IPS-18c (cell line): Measurements from ENCODE around the gene BRD3.

Experiments used
- H3K4me3 ChIP-seq: 2 replicates; pipeline ENCODE4 v1.7.0; 2013; ENCODE audit warnings: low read depth, mild to moderate bottlenecking, low read length, moderate library complexity; ENCODE audit not compliant: insufficient read depth
- H3K9me3 ChIP-seq: one replicate; pipeline ENCODE4 v1.6.1; 2013; ENCODE audit warnings: mild to moderate bottlenecking, low read length, moderate library complexity; ENCODE audit not compliant: control insufficient read depth, insufficient read depth

The BRD3 gene

GRCh38 chr9:134010310-134011173 is 57.3 kb downstream of the BRD3 start:
- peaks cover 12% of the 10 kb centered on the region for H3K9me3 ChIP-seq
- H3K4me3 ChIP-seq, result peak overlapping the region; percentile 15; the same call in 1 of the 2 replicates

DNA sequence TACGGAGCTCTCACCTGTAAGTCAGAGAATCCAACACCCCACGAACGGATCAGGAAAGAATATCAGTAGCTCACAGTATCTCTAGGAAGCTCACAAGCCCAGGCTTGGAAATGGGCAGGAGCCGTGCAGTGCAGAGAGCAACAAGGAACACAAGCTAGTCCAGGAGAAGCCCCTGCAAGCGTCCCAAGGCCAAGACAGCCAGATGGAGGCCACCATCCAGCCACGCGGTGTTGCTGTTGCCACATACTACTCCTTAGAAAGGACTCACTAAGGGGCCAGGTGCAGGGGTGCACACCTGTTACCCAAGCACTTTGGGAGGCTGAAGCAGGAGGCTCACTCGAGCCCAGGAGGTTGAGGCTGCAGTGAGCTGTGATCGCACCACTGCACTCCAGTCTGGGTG is 60.3 kb downstream of the BRD3 start:
- H3K9me3 ChIP-seq, result peaks cover 12% of the 10 kb centered on the region
- H3K4me3 ChIP-seq, result no peak overlapping the region

DNA sequence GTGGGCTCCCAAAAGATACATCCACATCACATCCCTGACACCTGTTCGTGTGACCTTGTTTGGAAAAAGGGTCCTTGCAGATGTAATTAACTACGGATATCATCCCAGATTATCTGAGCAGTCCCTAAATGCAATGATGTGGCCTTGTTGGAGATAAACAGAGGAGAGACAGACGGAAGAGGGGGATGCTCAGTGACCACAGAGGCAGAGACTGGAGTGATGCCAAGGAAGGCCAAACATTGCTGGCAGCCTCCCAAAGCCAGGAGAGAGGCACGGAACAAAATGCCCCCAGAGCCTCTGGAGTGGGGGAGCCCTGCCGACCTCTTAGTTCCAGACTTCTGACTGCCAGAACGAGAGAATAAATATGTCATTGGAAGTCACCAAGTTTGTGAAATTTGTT is 60.7 kb downstream of the BRD3 start:
- Histone ChIP-seq H3K9me3 (peaks cover 10% of the 10 kb centered on the region), H3K4me3 (no peak overlapping the region)

DNA sequence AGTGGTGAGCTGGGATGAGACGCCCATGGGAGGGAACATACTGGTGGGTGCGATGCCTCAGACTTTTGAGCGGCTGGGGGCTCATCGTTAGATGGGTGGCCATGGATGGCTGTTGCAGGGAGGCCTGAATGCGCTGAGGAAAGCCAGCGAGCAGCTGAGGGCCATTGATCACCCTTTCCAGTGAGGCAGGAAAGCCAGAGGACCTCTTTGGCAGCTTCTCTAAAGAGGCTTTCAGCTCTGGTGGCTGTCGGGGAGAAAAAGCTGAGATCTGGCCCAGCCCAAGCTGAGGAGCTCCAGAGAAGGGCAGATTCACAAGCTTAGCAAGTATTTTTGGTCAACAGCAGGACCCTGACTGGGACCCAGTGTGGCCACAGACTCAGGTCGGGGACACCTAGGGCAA is 62.4 kb downstream of the BRD3 start:
- Histone ChIP-seq H3K4me3 (no peak overlapping the region), H3K9me3 (no peaks in the 10 kb centered on the region)

DNA sequence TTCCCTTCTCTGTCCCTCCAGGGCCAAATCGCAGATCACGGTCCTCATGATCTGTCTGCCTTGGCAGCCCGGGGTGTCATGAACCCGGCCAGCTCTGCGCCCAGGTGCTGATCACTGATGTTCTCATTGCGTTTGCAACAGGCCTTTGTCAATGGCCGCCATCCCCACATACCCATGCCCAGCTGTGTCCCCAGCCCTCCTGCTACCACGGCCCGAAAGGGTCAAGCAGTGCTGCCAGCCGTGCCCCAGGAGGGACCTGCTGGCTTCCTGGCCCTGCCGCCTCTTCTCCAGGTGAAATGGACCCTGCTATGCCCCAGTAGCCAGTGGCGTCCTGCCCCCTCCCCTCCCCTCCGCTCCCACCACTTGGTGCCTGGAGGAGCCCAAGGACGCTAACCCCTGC is 62.9 kb downstream of the BRD3 start:
- H3K4me3 ChIP-seq, result no peak overlapping the region
- no peaks in the 10 kb centered on the region for H3K9me3 ChIP-seq

- H3K4me3 ChIP-seq, result no peak overlapping the region
These were observed 63.5 kb downstream of the BRD3 start for GRCh38 chr9:134004131-134004873.

DNA sequence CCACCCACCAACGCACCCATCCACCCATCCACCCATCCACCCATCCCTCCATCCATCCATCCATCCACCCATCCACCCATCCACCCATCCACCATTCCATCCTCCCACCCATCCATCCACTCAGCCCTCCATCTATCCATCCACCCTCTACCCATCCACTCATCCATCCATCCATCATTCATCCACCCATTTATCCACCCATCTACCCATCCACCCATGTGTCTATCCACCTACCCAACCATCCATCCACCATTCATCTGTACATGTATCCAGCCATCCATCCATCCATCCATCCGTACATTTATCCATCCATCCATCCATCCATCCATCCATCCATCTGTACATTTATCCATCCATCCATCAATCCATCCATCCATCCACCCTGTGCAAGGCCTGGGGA is 64.6 kb downstream of the BRD3 start:
- no peak overlapping the region for H3K4me3 ChIP-seq
- no peaks in the 10 kb centered on the region for H3K9me3 ChIP-seq

More at GRCh38 chr9:134004131-134004873, 63.5 kb downstream of the BRD3 start:
- no peaks in the 10 kb centered on the region for H3K9me3 ChIP-seq

- H3K9me3 ChIP-seq, result no peaks in the 10 kb centered on the region
These were observed 65.0 kb downstream of the BRD3 start for GRCh38 chr9:134002796-134003195.

GRCh38 chr9:133999851-134000265 is 68.0 kb downstream of the BRD3 start:
- H3K9me3 ChIP-seq, result no peaks in the 10 kb centered on the region
- no peak overlapping the region for H3K4me3 ChIP-seq

More at GRCh38 chr9:134002796-134003195, 65.0 kb downstream of the BRD3 start:
- no peak overlapping the region for H3K4me3 ChIP-seq

- no peaks in the 10 kb centered on the region for H3K9me3 ChIP-seq
- H3K4me3 ChIP-seq, result no peak overlapping the region
These were observed 68.8 kb downstream of the BRD3 start for GRCh38 chr9:133998915-133999595.

DNA sequence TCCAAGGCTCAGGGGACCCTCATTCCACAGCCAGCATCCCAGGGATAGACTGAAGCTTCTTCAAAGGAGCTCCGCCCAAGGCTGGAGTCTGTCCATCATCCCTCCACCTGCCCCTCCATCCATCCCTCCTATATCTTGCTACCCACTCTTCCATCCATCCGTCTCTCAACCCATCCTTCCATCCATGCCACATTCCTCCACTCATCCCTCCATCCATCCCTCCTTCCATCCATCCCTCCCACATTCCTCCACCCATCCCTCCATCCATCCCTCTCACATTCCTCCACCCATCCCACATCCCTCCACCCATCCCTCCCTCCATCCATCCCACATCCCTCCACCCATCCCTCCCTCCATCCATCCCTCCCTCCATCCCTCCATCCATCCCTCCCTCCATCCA is 70.2 kb downstream of the BRD3 start:
- Histone ChIP-seq H3K9me3 (peaks cover 2% of the 10 kb centered on the region), H3K4me3 (no peak overlapping the region)

DNA sequence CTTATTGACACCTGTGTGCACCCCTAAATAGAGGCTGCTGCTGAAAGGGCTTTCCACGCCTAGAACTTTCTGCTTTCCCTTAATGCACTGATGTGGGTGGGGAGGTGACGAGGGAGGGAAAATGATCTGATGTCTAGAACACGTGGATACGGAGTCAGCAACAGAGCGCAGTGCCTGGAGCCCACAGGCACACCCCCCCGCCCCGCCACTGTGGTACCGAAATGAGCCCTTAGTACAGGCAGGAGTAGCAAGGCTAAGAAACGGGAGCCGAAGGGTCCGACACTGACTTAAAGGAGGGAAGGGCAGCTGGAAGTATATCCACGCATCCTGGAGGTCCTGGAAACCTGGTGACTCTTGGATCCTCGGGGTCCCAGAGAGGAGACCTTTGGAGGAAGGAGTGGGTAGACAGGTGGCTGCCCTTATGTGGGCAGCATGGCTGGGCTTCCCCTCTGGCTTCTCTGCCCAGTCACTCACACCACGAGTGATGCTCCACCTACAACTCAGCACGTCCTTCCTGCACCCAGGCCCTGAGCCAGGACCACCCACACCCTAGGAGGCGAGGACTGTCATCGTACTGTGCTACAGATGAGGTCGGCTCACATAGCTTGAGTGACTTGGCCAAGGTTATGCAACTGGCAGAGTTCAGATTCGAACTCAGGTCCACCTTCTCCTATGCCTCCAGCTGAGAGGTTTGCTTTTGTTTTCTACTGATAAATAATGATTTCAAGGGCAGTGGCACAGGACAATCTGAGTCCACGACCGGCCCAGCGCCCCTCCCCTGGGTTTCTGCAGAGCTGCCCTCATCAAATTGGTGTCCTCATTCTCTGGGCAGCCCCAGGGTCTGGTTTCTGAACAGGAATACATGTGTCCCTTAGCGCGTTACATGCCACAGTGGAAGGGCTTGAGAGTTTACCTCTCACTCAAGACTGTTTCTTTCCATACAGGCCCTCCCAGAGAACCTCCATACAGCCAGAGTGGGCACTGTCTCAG is 71.0 kb downstream of the BRD3 start:
- peaks cover 2% of the 10 kb centered on the region for H3K9me3 ChIP-seq

DNA sequence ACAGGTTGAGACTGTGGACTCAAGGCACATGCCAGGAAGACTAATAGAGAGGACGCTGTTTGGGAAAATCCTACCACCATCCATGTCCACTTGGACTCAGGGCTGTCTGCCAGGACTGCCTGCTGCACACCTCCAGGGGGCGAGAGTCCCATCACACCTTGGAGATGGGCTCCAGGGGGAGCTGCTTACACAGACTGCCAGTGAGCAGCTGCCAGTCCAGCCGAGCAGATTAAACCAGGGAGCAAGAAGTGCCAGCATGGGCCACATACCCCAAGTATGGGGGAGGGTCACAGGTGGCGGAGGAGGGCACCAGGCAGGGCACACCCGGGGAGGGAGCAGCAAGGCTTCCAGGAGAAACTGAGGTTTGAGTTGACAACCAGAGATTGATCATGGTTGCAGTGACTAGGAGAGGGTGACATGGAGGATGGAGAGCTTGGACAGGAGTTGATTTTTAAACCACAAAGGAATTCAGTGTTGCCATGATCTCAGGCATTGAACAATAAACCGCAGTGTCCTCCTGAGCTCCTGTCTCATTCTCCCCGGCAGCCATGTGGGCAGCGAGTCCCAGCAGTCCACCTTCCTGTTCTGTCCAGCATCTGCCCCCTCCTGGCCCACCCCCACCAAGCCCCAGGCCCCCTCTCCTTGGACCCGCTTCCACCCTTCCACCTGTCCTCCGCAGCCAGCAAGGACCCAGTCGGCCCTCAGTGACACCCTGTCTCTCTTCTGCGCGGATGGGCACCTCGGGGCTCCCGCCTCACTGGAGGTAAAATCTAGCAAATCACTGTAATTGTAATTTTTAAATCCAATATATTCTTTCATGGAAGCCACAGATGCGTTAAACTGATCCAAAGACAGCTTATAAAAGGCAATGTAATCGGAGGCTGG is 72.6 kb downstream of the BRD3 start:
- Histone ChIP-seq H3K4me3 (no peak overlapping the region), H3K9me3 (peaks cover 2% of the 10 kb centered on the region)

More for the DNA sequence above, 71.0 kb downstream of the BRD3 start:
- no peak overlapping the region for H3K4me3 ChIP-seq

DNA sequence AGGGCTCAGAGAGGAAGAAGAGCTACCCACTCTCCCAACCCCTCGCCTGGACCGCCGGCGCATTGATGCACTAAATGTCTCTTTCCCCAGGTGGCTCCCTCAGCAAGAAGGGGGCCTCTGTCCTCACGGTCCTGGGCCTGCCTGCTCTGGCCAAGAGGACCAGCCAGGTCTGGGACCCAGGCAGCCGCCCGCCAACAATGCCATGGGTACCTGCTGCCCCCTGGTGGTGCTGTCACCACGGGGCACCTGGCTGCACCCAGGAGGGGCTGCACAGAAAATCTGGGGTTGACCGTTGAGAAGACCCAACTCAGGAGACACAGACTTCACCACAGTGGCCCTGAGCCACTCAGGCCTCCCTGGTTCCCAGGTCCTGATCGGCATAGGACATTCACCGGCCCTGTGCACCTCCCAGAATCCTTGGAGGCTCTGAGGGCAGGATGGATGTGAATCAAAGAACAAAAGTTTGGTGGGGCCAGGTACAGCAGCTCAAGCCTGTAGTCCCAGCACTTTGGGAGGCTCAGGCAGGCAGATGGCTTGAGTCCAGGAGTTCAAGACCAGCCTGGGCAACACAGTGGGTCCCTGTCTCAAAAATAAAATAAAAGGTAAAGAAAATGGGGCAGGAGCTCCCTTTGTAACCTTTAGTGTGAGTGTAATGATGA is 73.3 kb downstream of the BRD3 start:
- peaks cover 2% of the 10 kb centered on the region for H3K9me3 ChIP-seq
- no peak overlapping the region for H3K4me3 ChIP-seq

DNA sequence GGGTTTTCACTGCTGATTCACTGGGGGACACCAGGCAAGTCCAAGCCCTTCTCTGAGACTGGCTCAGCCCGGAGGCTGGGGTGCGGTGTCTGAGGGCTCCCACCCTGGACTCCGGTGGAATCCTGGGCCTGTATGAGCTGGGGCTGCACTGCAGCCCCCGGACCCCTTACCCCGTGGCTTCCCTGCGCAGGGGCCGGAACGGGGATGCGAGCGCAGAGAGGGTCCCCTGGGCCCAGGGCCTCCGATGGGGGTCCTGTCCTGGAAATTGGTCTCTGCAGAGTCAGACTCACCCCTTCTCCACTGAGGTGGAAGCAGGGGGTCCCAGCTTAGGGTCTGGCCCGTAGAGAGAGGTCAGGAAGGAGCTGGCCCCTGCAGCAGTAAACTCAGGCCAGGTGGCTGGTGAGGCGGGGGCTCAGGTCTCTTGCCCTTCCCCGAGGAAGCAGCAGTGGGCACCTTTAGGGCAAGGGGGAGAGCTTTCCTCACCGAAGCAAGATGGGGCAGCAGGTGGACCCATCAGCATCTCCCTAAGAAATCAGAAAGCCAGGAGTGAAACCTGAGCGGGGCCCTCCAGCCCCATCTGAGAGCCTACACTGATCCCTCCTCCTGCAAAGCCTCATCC is 74.1 kb downstream of the BRD3 start:
- Histone ChIP-seq H3K9me3 (peaks cover 2% of the 10 kb centered on the region), H3K4me3 (peak overlapping the region; percentile 87)
